Cardiac fibroblast (primary cell): ENCODE results near the gene RFX7.

ENCODE experiments used
- DNase-seq, 2 donors: peaks; one replicate each; pipeline versions ENCODE4 v3.0.0 to v3.0.0-alpha.2; 2010; ENCODE audit warnings: low read depth in 2 of 2
- H3K4me3 ChIP-seq, 2 donors: replicated peaks in 1 of 2; 1 replicate in 1 of 2; 2 replicates in 1 of 2; pipeline ENCODE4 v1.5.1; 2011; ENCODE audit warnings: low read depth in 2 of 2, low read length in 2 of 2, mild to moderate bottlenecking in 2 of 2, moderate library complexity in 1 of 2
- TF ChIP-seq, protein P1 (sequence below): IDR thresholded peaks from one replicate; pipeline ENCODE4 v1.5.1; 2011; ENCODE audit warnings: low read depth, mild to moderate bottlenecking, low read length, inconsistent platforms

Gene RFX7

DNA sequence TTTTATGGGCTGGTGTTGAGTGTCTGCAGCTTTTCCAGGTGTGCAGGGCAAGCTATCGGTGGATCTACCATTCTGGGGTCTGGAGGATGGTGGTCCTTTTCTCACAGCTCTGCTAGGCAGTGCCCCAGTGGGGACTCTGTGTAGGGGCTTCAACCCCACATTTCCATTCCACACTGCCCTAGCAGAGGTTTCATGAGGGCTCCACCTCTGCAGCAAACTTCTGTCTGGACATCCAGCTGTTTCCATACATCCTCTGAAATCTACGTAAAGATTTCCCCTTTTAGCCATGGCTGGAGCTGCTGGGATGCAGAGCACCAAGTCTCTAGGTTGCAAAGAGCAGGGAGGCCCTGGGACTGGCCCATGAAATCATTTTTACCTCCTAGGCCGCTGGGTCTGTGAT lies 11.6 kb downstream of the RFX7 start:
- no peak overlapping the region for H3K4me3 ChIP-seq
- TF ChIP-seq, protein P1, sequence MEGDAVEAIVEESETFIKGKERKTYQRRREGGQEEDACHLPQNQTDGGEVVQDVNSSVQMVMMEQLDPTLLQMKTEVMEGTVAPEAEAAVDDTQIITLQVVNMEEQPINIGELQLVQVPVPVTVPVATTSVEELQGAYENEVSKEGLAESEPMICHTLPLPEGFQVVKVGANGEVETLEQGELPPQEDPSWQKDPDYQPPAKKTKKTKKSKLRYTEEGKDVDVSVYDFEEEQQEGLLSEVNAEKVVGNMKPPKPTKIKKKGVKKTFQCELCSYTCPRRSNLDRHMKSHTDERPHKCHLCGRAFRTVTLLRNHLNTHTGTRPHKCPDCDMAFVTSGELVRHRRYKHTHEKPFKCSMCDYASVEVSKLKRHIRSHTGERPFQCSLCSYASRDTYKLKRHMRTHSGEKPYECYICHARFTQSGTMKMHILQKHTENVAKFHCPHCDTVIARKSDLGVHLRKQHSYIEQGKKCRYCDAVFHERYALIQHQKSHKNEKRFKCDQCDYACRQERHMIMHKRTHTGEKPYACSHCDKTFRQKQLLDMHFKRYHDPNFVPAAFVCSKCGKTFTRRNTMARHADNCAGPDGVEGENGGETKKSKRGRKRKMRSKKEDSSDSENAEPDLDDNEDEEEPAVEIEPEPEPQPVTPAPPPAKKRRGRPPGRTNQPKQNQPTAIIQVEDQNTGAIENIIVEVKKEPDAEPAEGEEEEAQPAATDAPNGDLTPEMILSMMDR: no peak
- no peak for DNase-seq

DNA sequence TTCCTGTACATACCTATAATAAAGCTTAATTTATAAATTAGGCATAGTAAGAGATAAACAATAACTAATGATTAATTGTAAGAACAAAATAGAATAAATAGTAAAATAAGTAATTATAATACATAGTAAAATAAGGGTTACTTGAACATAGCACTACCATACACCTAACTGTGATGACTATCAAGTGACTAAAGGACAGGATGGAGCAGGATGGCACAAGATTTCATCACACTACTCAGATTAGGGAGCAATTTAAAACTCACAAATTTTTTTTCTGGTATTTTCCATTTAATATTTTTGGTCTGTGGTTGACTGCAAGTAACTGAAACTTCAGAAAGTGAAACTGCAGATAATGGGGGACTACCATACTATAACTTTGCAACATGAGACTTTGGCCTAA lies 14.8 kb downstream of the RFX7 start:
- TF ChIP-seq, protein P1: no peak
- no peak overlapping the region for H3K4me3 ChIP-seq
- DNase-seq: no peak

DNA sequence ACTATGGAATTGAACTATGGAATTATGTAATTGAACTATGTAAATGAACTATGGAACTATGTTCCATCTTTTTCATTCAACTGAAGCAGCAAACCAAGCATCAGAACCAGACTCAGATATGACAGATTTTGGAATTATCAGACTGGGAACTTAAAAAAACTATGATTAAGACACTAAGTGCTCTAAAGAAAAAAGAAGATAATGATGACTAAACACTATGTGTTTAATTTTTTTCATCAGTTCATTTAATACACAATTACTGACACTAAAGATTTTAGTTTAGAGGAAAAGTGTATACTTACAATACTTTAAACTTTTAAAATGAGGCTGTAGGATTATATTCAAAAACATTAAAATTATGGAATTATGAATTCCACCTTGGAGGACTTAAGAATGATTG lies 15.3 kb downstream of the RFX7 start:
- no peak for DNase-seq
- H3K4me3 ChIP-seq: no peak overlapping the region
- TF ChIP-seq, protein P1: no peak

DNA sequence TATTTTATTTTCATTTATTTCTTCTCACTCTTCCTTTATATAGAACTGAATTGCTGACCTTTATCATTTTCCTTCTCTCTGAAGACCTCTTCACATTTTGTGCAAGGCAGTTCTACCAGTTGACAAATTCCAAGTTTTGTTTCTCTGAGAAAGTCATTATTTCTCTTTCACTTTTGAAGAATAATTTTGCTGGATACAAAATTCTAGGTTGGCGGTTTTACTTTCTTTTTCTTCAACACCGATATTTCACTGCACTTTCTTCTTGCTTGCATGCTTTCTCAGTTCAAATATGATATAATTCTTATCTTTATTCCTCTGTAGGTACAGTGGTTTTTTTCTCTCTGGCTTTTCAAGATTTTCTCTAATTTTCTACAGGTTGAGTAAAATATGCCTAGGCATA lies 15.9 kb downstream of the RFX7 start:
- DNase-seq: no peak

DNA sequence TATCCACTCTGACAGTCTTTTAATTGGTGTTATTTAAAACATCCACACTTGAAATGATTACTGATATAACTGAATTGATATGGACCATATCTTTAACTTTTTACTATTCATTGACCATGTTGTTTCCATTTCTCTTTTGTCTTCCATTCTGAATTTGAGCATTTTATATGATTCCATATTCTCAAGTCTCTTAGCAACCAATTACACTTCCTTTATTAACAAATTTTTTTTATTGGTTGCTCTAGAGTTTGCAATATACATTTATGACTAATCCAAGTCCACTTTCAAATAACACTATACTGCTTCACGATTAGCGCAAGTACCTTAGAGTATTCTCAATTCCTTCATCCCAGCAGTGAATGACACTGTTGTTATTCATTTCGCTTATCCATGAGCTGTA lies 16.4 kb downstream of the RFX7 start:
- DNase-seq: no peak
- TF ChIP-seq, protein P1: no peak
- no peak overlapping the region for H3K4me3 ChIP-seq

More for the DNA sequence above, 15.9 kb downstream of the RFX7 start:
- TF ChIP-seq, protein P1: no peak
- no peak overlapping the region for H3K4me3 ChIP-seq

DNA sequence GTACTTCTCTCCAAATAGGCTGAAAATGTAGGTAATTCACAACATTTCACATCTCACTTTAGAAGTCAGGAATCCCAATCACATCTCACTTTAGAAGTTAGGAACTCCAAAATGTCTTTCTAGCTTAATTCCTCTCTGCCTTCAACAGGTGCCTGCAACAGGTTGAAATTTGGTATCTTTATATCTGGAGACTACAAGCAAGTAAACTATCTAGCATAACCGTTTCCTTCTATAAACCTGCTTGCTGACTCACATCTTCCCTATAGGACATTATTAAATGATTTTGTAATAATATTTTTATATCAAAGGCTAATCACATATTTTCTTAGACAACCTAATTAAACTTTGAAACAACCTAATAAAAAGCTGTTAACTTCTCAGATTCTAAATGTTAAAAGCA lies 18.2 kb downstream of the RFX7 start:
- no peak overlapping the region for H3K4me3 ChIP-seq
- no peak for DNase-seq
- TF ChIP-seq, protein P1: no peak

DNA sequence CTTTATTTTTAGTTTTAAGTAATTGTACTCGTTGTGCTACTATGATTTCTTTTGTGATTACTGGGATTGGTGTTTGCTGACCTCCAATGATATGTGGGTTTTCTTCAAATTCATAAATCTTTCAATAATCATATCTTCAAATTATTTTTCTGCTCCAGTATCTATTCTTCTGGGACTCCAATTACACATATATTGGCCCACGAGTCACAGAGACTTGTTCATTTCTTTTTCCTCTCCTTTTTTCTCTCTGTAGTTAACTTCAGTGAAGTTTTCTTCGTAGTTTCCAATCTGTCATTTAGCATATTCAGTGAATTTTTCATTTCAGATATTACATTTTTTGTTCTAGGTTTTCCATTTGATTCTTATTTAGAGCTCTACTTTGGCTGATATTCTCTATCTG lies 21.4 kb downstream of the RFX7 start:
- no peak for DNase-seq
- TF ChIP-seq, protein P1: no peak
- no peak overlapping the region for H3K4me3 ChIP-seq
